ENCODE data around the gene SPATA12. TPM values are rescaled to one million over a fixed set of nuclear protein-coding genes. Genes with fewer than 3 reads are reported as not detected.

SPATA12 gene
- total RNA-seq, 1 experiment from 2014 or later, result not detected

GRCh38 chr3:57065588-57065987, 5.1 kb downstream of the SPATA12 start:
- Mint-ChIP-seq H3K36me3 (ENCODE audit: insufficient read depth, unreplicated experiment) (no peaks in the 10 kb centered on the region), H3K4me3 (ENCODE audit: unreplicated experiment) (no peak overlapping the region), H3K9me3 (ENCODE audit: unreplicated experiment) (no peaks in the 10 kb centered on the region), H3K27me3 (ENCODE audit: insufficient read depth, unreplicated experiment) (no peaks in the 10 kb centered on the region), H3K27ac (ENCODE audit: unreplicated experiment) (no peak overlapping the region), H3K4me1 (ENCODE audit: low read depth, unreplicated experiment) (peaks cover 24% of the 10 kb centered on the region)
- peaks cover 6% of the 10 kb centered on the region; the same call in 1 of the 2 replicates for H3K4me1 ChIP-seq
- no peaks in the 10 kb centered on the region for H3K27me3 ChIP-seq (replicated peaks; ENCODE audit: control insufficient read depth, insufficient read depth, low read length)
- DNase-seq, result no peak
- H3K9me3 ChIP-seq, result no peaks in the 10 kb centered on the region
- BruUV-seq (replicated peaks), result no TSS peak
- intact Hi-C loops (cut with micrococcal nuclease; ENCODE audit: unreplicated experiment), result no loop called here
- no peaks in the 10 kb centered on the region for H3K36me3 ChIP-seq (ENCODE audit: control insufficient read depth, insufficient read depth, low read length)
- ChIA-PET POLR2A (no interaction called here), CTCF (no interaction called here)
- TF ChIP-seq, protein P1, sequence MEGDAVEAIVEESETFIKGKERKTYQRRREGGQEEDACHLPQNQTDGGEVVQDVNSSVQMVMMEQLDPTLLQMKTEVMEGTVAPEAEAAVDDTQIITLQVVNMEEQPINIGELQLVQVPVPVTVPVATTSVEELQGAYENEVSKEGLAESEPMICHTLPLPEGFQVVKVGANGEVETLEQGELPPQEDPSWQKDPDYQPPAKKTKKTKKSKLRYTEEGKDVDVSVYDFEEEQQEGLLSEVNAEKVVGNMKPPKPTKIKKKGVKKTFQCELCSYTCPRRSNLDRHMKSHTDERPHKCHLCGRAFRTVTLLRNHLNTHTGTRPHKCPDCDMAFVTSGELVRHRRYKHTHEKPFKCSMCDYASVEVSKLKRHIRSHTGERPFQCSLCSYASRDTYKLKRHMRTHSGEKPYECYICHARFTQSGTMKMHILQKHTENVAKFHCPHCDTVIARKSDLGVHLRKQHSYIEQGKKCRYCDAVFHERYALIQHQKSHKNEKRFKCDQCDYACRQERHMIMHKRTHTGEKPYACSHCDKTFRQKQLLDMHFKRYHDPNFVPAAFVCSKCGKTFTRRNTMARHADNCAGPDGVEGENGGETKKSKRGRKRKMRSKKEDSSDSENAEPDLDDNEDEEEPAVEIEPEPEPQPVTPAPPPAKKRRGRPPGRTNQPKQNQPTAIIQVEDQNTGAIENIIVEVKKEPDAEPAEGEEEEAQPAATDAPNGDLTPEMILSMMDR (IDR thresholded peaks at IDR 0.05; ENCODE audit: insufficient read depth in 1 of 2, low read depth in 1 of 2, low read length in 1 of 2, severe bottlenecking in 1 of 2, unreplicated experiment in 1 of 2), result no peak
- H3K4me3 ChIP-seq (ENCODE audit: low read depth, low read length), result no peak overlapping the region

DNA sequence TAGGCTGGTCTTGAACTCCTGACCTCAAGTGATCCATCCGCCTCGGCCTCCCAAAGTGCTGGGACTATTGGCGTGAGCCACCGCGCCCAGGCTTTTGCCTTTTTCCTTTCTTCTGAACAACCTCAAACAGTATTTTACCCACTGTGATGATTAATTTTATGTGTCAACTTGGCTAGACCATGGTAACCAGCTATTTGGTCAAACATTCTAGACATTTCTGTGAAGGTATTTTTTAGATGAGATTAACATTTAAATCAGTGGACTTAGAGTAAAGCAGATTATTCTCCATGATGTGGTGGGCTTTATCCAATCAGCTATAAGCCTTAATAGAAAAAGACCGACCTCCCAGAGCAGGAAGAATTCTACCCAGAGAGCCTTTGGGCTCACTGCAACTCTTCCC, 6.0 kb downstream of the SPATA12 start:
- no peak overlapping the region for H3K4me3 Mint-ChIP-seq (ENCODE audit: unreplicated experiment)
- no peak overlapping the region for H3K4me3 ChIP-seq (ENCODE audit: low read depth, low read length)
- CTCF ChIA-PET, result no interaction called here
- no peaks in the 10 kb centered on the region for H3K27me3 ChIP-seq (replicated peaks; ENCODE audit: control insufficient read depth, insufficient read depth, low read length)
- H3K36me3 Mint-ChIP-seq (ENCODE audit: insufficient read depth, unreplicated experiment), result no peaks in the 10 kb centered on the region
- no peaks in the 10 kb centered on the region for H3K27me3 Mint-ChIP-seq (ENCODE audit: insufficient read depth, unreplicated experiment)
- TF ChIP-seq, protein P1 (IDR thresholded peaks at IDR 0.05; ENCODE audit: insufficient read depth in 1 of 2, low read depth in 1 of 2, low read length in 1 of 2, severe bottlenecking in 1 of 2, unreplicated experiment in 1 of 2), result no peak
- POLR2A ChIA-PET, result no interaction called here
- no peak for DNase-seq
- no peaks in the 10 kb centered on the region for H3K4me1 ChIP-seq
- no TSS peak for BruUV-seq (replicated peaks)
- intact Hi-C loops (cut with micrococcal nuclease; ENCODE audit: unreplicated experiment), result no loop called here
- no peaks in the 10 kb centered on the region for H3K9me3 Mint-ChIP-seq (ENCODE audit: unreplicated experiment)
- no peaks in the 10 kb centered on the region for H3K9me3 ChIP-seq
- H3K36me3 ChIP-seq (ENCODE audit: control insufficient read depth, insufficient read depth, low read length), result no peaks in the 10 kb centered on the region
- peaks cover 17% of the 10 kb centered on the region for H3K4me1 Mint-ChIP-seq (ENCODE audit: low read depth, unreplicated experiment)
- H3K27ac Mint-ChIP-seq (ENCODE audit: unreplicated experiment), result no peak overlapping the region

DNA sequence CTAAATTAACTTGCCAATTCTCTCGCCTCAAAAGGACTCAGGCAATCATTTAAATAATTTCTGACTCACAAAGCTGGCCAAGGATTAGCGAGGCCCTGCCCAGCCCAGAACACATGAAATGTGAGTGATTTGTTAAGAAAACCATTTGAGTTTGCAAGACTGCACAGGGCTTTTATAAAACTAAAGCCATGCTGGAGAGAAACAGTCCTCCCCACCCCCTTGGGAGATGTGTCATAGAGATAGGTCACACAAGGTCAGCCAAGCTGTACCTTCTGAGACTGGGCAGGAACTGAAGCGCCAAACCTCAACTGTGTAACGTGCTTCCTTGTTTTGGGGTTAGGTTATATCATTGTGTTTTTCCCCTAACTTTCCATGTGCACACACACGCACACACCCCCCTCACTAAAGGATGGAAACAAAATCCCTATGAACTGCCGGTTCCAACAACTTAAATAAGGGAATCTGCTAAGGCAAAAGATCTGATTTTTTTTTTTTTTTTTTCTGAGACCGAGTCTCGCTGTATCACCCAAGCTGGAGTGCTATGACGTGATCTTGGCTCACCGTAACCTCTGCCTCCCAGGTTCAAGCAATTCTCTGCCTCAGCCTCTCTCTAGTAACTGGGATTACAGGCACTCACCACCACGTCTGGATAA, 8.1 kb downstream of the SPATA12 start:
- intact Hi-C loops (cut with micrococcal nuclease; ENCODE audit: unreplicated experiment), result no loop called here
- CTCF ChIA-PET, result no interaction called here
- no peaks in the 10 kb centered on the region for H3K27me3 Mint-ChIP-seq (ENCODE audit: insufficient read depth, unreplicated experiment)
- POLR2A ChIA-PET, result interaction anchor here (1.1 kb wide), 1 partner anchor 10 kb away, joined by 3 read pairs; no protein-coding TSS in a partner anchor
- Histone ChIP-seq H3K4me1 (no peaks in the 10 kb centered on the region), H3K4me3 (ENCODE audit: low read depth, low read length) (no peak overlapping the region), H3K27me3 (replicated peaks; ENCODE audit: control insufficient read depth, insufficient read depth, low read length) (no peaks in the 10 kb centered on the region), H3K9me3 (no peaks in the 10 kb centered on the region), H3K36me3 (ENCODE audit: control insufficient read depth, insufficient read depth, low read length) (no peaks in the 10 kb centered on the region)
- H3K4me1 Mint-ChIP-seq (ENCODE audit: low read depth, unreplicated experiment), result peaks cover 8% of the 10 kb centered on the region
- no peak overlapping the region for H3K27ac Mint-ChIP-seq (ENCODE audit: unreplicated experiment)
- H3K36me3 Mint-ChIP-seq (ENCODE audit: insufficient read depth, unreplicated experiment), result no peaks in the 10 kb centered on the region
- no peak for DNase-seq
- BruUV-seq (replicated peaks), result no TSS peak
- H3K4me3 Mint-ChIP-seq (ENCODE audit: unreplicated experiment), result no peak overlapping the region
- H3K9me3 Mint-ChIP-seq (ENCODE audit: unreplicated experiment), result no peaks in the 10 kb centered on the region
- TF ChIP-seq, protein P1 (IDR thresholded peaks at IDR 0.05; ENCODE audit: insufficient read depth in 1 of 2, low read depth in 1 of 2, low read length in 1 of 2, severe bottlenecking in 1 of 2, unreplicated experiment in 1 of 2), result no peak

All from Caco-2 (cell line).